Panc1 (cell line): ENCODE data around the gene LRP11. TPM values are rescaled to one million over a fixed set of nuclear protein-coding genes. Genes with fewer than 3 reads are reported as not detected.
"Not testable (repeated sequence)": the region's sequence is repeated elsewhere in the genome, so short reads cannot be mapped to it uniquely, and the experiment has no call there.

ENCODE experiments used
- ATAC-seq: fragments of 200-7000 bp; cut with Tn5 transposase; 2 replicates; pipeline ENCODE4 v1.9.1; 2020; ENCODE audit warnings: mild to moderate bottlenecking, moderate library complexity
- BruUV-seq: library from RNA; stranded (reverse); fragments of 400-500 nt; replicated peaks from 2 replicates; lab custom pipeline; 2021; lab: Mats Ljungman, UMichigan
- CTCF ChIA-PET: fragments of 300-600 bp; sonication (Branson Sonifier 250); formaldehyde crosslinking; loops from one replicate; lab custom pipeline; 2022; ENCODE audit warnings: antibody characterized with exemption; lab: Charles Lee
- POLR2A ChIA-PET: fragments of 300-600 bp; sonication (Branson Sonifier 250); formaldehyde crosslinking; loops from one replicate; lab custom pipeline; 2022; ENCODE audit warnings: antibody characterized with exemption; lab: Charles Lee
- DNase-seq: peaks from one replicate; pipeline ENCODE4 v3.0.0-alpha.2; 2010; ENCODE audit warnings: low read depth, low spot score
- H3K27ac ChIP-seq: 2 replicates; pipeline ENCODE4 v1.5.1; 2011; ENCODE audit warnings: mild to moderate bottlenecking, low read length, inconsistent platforms
- H3K27me3 ChIP-seq: fragments of 200-500 bp; sonication (Bioruptor generic); 2 replicates; pipeline ENCODE4 v1.6.0; 2014; ENCODE audit warnings: low read length, inconsistent platforms; ENCODE audit not compliant: control insufficient read depth, insufficient read depth
- H3K36me3 ChIP-seq: fragments of 200-500 bp; sonication (Bioruptor generic); 2 replicates; pipeline ENCODE4 v1.5.1; 2014; ENCODE audit warnings: inconsistent platforms, mild to moderate bottlenecking, low read length, moderate library complexity; ENCODE audit not compliant: control insufficient read depth, insufficient read depth
- H3K4me1 ChIP-seq: 2 replicates; pipeline ENCODE4 v1.5.1; 2011; ENCODE audit warnings: inconsistent platforms, mild to moderate bottlenecking, low read length, moderate library complexity; ENCODE audit not compliant: control insufficient read depth, insufficient read depth
- H3K4me3 ChIP-seq, 2 experiments: 2 replicates each; pipeline ENCODE4 v1.5.1; 2011 to 2012; ENCODE audit warnings: low read depth in 2 of 2, low read length in 2 of 2, mild to moderate bottlenecking in 2 of 2, inconsistent platforms in 1 of 2, moderate library complexity in 1 of 2
- H3K9me3 ChIP-seq: fragments of 200-500 bp; sonication (Bioruptor generic); 2 replicates; pipeline ENCODE4 v1.5.1; 2014; ENCODE audit warnings: low read depth, mild to moderate bottlenecking, inconsistent platforms, low read length, moderate library complexity; ENCODE audit not compliant: control insufficient read depth, insufficient read depth
- CTCF ChIP-seq: fragments of 450-650 bp; IDR thresholded peaks from 2 replicates; pipeline ENCODE4 v1.5.1; 2017; ENCODE audit warnings: mild to moderate bottlenecking
- POLR2AphosphoS5 ChIP-seq: IDR thresholded peaks from 2 replicates; pipeline ENCODE4 v1.6.1; 2012; ENCODE audit warnings: mild to moderate bottlenecking, low read depth, low read length, moderate library complexity
- REST ChIP-seq, 2 experiments: IDR thresholded peaks; 2 replicates each; pipeline ENCODE4 v1.6.1; 2011 to 2012; ENCODE audit warnings: low read depth in 2 of 2, control low read depth in 1 of 2, low read length in 1 of 2, mild to moderate bottlenecking in 1 of 2, moderate library complexity in 1 of 2; ENCODE audit not compliant: insufficient read depth in 1 of 2
- SIN3A ChIP-seq: IDR thresholded peaks from 2 replicates; pipeline ENCODE4 v1.6.1; 2012; ENCODE audit warnings: low read depth, mild to moderate bottlenecking, low read length, moderate library complexity, borderline replicate concordance; ENCODE audit not compliant: insufficient read depth
- TCF7L2 ChIP-seq: IDR thresholded peaks from 2 replicates; pipeline ENCODE4 v1.6.1; 2011; ENCODE audit warnings: mild to moderate bottlenecking, low read depth, low read length, inconsistent platforms
- in situ Hi-C: cut with HindIII; loops from 2 replicates; pipeline ENCODE4 v1.10.0; 2016; ENCODE audit warnings: low sequenced_read_pairs, low pct_unique_long_range_greater_than_20kb
- intact Hi-C: fragments of 100-400 bp; cut with micrococcal nuclease; formaldehyde crosslinking; loops from one replicate; pipeline ENCODE4 v1.10.0; 2022; ENCODE audit not compliant: unreplicated experiment
- total RNA-seq: library from RNA; stranded (reverse); gene quantifications from one replicate; pipeline ENCODE4 v1.2.1, GENCODE V29; 2021; ENCODE audit not compliant: unreplicated experiment

The LRP11 gene
- total RNA-seq, 1 experiment from 2014 or later, result 151 TPM

- ChIA-PET CTCF (interaction anchor here (0.6 kb wide), 1 partner anchor 1531 kb away, joined by 4 read pairs; no protein-coding TSS in a partner anchor), POLR2A (interaction anchor here (0.6 kb wide), 1 partner anchor 9 kb away, joined by 3 read pairs; no protein-coding TSS in a partner anchor)
- intact Hi-C loops, result no loop called here
- H3K27me3 ChIP-seq, result no peaks in the 10 kb centered on the region
- H3K4me3 ChIP-seq, result no peak overlapping the region
- in situ Hi-C loops, result no loop called here
- H3K36me3 ChIP-seq, result peaks cover 7% of the 10 kb centered on the region
- no peak for DNase-seq
- no peak for TF ChIP-seq CTCF
- no peak for TF ChIP-seq REST (IDR thresholded peaks at IDR 0.05; ENCODE audit: insufficient read depth in 1 of 2, low read depth in 2 of 2, low read length in 1 of 2)
- TF ChIP-seq TCF7L2, result no peak
- no peak for TF ChIP-seq POLR2AphosphoS5
- TF ChIP-seq SIN3A, result no peak
- BruUV-seq, result no TSS peak
- H3K9me3 ChIP-seq, result no peaks in the 10 kb centered on the region
- ATAC-seq, result no peak
- peaks cover 65% of the 10 kb centered on the region for H3K4me1 ChIP-seq
- peak overlapping the region; percentile 91 for H3K27ac ChIP-seq
Measured at GRCh38 chr6:149851461-149852110, 12.6 kb downstream of the LRP11 start.

GRCh38 chr6:149848343-149848742, 15.8 kb downstream of the LRP11 start:
- DNase-seq, intact Hi-C loops, ATAC-seq, H3K36me3 ChIP-seq, H3K27me3 ChIP-seq, BruUV-seq, POLR2A ChIA-PET, H3K4me3 ChIP-seq, H3K9me3 ChIP-seq, in situ Hi-C loops: not testable (repeated sequence)
- H3K4me1 ChIP-seq, result peaks cover 68% of the 10 kb centered on the region
- CTCF ChIA-PET, result interaction anchor here (0.5 kb wide), 1 partner anchor 14 kb away, joined by 9 read pairs; no protein-coding TSS in a partner anchor
- peak overlapping the region; percentile 81 for H3K27ac ChIP-seq

- no peak overlapping the region for H3K4me3 ChIP-seq
- ATAC-seq (peak; percentile 51), DNase-seq (no peak)
- POLR2A ChIA-PET, result interaction anchor here (0.6 kb wide), 1 partner anchor 1272 kb away, joined by 4 read pairs; no protein-coding TSS in a partner anchor
- intact Hi-C loops (no loop called here), in situ Hi-C loops (no loop called here)
- CTCF ChIA-PET, result interaction anchor here (0.5 kb wide), 1 partner anchor 14 kb away, joined by 9 read pairs; no protein-coding TSS in a partner anchor
- TF ChIP-seq TCF7L2 (no peak), REST (IDR thresholded peaks at IDR 0.05; ENCODE audit: insufficient read depth in 1 of 2, low read depth in 2 of 2, low read length in 1 of 2) (no peak), POLR2AphosphoS5 (no peak), SIN3A (no peak), CTCF (no peak)
- no peaks in the 10 kb centered on the region for H3K9me3 ChIP-seq
- H3K36me3 ChIP-seq, result peaks cover 7% of the 10 kb centered on the region
- BruUV-seq, result no TSS peak
- no peaks in the 10 kb centered on the region for H3K27me3 ChIP-seq
- H3K4me1 ChIP-seq, result peaks cover 68% of the 10 kb centered on the region
- H3K27ac ChIP-seq, result peak overlapping the region; percentile 81
Measured at GRCh38 chr6:149847939-149848267, 16.3 kb downstream of the LRP11 start.
